MM.1S (cell line): Measurements from ENCODE around the gene PARP15.

ENCODE experiments used
- EZH2 ChIP-seq: fragments of 300-600 bp; sonication (generic); optimal IDR thresholded peaks from 2 replicates; pipeline ENCODE3; 2017; ENCODE audit warnings: low read depth, mild to moderate bottlenecking, antibody characterized with exemption, low read length, mixed read lengths
- TF ChIP-seq, protein P1 (sequence below): fragments of 300-600 bp; sonication (generic); IDR thresholded peaks from 2 replicates; pipeline ENCODE4 v1.5.1; 2016; ENCODE audit warnings: antibody characterized with exemption, low read length, mixed read lengths

GRCh38 chr3:122671553-122671952 is 94.1 kb downstream of the PARP15 start:
- TF ChIP-seq, protein P1, sequence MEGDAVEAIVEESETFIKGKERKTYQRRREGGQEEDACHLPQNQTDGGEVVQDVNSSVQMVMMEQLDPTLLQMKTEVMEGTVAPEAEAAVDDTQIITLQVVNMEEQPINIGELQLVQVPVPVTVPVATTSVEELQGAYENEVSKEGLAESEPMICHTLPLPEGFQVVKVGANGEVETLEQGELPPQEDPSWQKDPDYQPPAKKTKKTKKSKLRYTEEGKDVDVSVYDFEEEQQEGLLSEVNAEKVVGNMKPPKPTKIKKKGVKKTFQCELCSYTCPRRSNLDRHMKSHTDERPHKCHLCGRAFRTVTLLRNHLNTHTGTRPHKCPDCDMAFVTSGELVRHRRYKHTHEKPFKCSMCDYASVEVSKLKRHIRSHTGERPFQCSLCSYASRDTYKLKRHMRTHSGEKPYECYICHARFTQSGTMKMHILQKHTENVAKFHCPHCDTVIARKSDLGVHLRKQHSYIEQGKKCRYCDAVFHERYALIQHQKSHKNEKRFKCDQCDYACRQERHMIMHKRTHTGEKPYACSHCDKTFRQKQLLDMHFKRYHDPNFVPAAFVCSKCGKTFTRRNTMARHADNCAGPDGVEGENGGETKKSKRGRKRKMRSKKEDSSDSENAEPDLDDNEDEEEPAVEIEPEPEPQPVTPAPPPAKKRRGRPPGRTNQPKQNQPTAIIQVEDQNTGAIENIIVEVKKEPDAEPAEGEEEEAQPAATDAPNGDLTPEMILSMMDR: no peak
- TF ChIP-seq EZH2: no peak
